HK-2 (cell line): ENCODE data around the gene FAM210A.
A peak's percentile ranks its signal among the peaks of the same experiment; 100 is the strongest.
"Not testable (repeated sequence)": the region's sequence is repeated elsewhere in the genome, so short reads cannot be mapped to it uniquely, and the experiment has no call there.

Experiments
- DNase-seq: peaks from one replicate; pipeline ENCODE4 v3.0.0-alpha.2; 2018; ENCODE audit not compliant: unreplicated experiment

Gene FAM210A

DNA sequence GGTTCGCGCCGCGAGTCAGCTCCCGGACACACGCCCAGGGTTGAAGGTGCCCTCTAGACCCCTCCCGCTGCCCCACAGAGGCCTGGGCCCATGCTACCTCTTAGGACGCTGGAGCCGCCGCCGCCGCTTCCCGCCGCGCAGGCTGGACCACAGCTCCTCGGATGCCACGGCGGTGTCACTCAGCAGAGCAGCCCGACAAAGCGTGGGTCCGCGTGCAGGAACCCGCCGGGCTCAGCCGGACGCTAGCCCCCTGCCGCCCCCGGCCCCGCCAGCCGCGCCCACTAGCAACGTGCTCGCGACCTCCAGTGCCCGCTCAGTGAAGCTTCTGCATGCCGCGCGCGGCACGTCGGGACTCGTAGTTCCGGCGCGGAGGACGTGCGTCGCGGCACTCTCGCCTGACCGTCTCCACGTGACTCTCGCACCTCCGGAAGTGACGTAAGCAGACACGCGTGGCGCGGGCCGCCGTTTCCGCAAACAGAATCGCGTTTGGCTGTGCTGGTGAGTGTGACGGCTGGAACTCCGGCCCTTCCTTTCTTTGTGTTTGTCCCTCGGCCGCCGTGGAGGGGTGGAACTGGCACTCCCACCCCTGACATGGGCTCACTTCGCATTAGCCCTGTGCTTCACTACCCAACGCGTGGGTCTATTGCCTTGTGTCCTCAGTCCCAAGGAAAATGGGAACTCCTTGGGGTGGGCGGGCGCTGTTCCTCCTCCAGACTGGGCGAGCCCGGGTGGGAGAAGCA lies at the start of gene FAM210A, which contains the start of gene RNMT:
FAM210A (minus strand) TSS at position 327 of the 740 bp plus-strand sequence. CDS start 44,481 bp downstream, outside the sequence.
RNMT (plus strand) TSS at position 442 of the 740 bp plus-strand sequence. CDS start 4,845 bp downstream, outside the sequence.
- peak; percentile 91 for DNase-seq

GRCh38 chr18:13775058-13775457 lies 48.7 kb upstream of the FAM210A start:
- DNase-seq = no peak

DNA sequence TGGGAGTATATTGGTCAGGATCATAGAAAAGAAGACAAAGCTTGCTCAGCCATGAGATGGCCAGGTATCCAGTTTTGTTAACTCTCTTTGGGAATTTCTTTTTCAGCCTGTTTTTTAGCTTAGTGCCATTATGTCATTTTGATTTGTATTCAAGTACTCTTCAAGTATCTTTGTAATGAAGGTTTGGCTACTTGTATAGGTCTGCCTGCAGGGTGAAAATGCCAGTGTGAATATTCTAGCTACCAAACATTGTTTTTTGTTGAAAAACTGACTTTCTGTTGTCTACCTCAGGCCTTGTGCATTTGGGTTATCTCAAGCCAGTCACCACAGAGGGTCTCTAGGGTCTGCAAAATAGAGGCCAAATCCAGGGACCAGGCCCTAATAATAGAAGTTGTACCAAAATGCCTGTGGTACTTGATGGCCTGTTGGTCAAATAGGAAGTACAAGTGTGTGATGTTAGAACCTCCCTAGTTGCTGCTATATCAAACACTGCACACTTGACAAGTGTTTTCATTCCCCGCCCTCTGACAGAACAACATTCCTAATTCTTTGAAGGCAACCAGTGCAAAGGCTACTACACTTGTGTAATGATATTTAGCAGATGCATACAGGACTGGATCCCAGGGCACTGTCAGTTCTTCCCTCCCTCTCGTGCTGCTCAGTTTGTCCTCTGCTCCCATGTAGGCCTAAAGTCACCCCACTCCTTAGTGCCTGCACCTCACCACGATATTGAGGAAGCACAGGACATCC lies 36.5 kb upstream of the FAM210A start:
- no peak for DNase-seq

- no peak for DNase-seq
These were observed 33.7 kb upstream of the FAM210A start for GRCh38 chr18:13760047-13760446.

- DNase-seq = no peak
These were observed 32.3 kb upstream of the FAM210A start for GRCh38 chr18:13758622-13759021.

DNA sequence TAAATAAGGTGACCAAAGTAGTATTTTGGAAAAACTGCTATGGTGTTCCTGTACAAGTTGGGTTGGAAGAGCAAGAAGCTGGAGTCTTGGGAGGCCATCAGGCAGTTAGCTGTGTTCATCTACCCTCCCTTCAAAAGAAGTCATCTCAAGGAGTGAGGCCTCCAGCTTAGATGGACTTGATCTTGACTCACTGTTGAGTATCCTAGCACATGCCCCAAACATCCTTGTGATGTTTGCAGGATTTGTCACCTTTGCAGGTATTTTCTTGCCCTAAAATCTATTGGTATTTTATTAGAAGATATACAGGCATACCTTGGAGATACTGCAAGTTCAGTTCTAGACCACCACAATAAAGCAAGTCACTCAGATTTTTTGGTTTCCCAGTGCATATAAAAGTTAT lies 30.3 kb upstream of the FAM210A start:
- no peak for DNase-seq

DNA sequence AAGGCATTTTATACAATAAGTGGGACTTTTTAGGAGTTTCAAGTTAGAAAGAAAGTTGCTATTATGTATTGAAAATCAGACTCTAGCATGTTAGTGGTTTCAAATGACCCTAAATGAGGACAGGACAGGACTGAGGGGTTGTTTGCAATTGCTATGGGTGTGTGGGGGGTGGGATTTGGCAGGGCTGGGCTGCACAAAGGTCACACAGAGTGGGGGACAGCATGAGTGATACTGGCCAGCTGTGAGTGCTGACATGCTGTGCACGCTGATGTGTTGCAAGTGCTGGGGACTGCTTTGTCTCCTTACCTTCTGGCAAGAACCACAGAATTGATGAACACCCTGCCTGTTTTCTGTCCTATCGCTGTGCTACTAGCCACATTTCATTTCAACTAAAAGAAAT lies 29.9 kb upstream of the FAM210A start:
- no peak for DNase-seq

- not testable (repeated sequence) for DNase-seq
These were observed 25.2 kb upstream of the FAM210A start for GRCh38 chr18:13751599-13751998.

- no peak for DNase-seq
These were observed 20.3 kb upstream of the FAM210A start for GRCh38 chr18:13746633-13747032.

DNA sequence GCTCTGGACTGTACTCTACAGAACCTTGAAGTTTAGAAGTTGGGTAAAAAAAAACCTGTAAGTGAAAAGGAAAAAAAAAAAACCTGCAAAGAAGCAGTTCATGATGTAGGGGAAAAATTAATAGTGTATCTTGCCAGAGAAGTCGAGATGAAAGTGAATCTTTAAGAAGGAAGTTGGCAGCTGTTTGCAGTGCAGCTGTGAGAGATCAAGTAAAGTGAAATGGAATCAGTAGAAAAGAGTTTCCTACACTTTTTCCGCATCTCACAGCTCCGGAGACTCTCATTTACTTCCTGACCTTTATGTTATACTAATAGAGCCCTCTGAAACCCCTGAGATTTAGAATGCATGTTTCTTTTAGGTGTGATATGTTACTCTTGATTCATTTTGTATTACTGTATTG lies 19.3 kb upstream of the FAM210A start:
- DNase-seq = no peak

DNA sequence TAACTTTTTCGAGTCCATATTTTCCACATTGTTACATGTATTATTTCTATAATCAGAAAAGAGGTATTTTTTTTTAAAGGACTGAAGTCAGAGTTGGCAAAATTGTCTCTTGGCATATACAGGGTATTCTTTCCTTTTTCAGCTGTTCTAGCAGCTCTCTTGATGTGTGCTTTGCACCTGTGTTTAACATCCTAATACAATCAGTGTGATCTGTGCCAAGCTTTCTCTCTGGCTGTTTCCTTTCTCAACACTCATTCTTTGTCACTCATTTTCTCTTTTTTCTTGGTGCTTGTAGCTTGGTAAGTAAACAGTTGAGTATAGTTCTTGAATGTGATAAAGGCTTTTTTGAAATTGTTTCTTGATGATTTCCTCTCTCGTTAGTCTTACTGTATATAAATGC lies 9.3 kb upstream of the FAM210A start:
- DNase-seq = no peak

DNA sequence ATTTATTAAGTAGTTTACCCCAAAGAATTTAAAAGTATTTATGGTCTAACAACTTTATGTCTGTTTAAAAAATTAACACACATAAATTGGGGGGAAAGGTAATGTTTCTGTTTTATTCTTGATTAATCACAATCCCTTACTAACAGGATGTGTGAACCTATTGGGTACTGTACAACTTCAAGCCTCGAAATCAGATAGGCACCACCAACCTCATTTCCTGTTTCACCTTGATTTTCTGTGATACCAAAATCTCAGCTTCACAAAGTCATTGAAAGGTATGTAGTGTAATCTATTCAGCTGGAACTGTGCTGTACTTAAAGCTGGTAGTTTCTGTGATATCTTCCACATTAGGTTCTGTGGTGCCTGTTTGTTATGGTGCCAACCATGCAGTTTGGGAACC lies 4.1 kb upstream of the FAM210A start:
- no peak for DNase-seq

- DNase-seq = peak; percentile 43
These were observed 594 bp upstream of the FAM210A start for GRCh38 chr18:13726972-13727331.

GRCh38 chr18:13725566-13726231 lies 659 bp downstream of the FAM210A start:
- no peak for DNase-seq

DNA sequence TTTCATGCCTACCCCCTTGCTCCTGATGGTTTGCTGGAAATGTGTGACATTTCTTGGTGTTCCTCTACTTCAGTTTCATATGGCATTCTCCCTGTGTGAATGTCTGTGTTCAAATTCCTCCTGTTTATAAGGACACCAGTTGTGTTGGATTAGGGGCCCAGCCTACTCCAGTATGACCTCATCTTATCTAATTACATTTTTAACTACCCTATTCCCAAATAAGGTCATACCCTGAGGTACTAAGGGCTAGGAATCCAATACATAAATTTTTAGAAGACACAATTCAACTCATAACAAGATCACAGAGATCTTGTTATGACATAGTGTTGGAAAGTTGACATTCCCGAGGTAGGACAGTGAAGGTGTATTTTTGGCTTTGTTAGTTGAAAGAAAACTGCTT lies 5.5 kb downstream of the FAM210A start:
- no peak for DNase-seq

- no peak for DNase-seq
These were observed 6.2 kb downstream of the FAM210A start for GRCh38 chr18:13720123-13720522.

DNA sequence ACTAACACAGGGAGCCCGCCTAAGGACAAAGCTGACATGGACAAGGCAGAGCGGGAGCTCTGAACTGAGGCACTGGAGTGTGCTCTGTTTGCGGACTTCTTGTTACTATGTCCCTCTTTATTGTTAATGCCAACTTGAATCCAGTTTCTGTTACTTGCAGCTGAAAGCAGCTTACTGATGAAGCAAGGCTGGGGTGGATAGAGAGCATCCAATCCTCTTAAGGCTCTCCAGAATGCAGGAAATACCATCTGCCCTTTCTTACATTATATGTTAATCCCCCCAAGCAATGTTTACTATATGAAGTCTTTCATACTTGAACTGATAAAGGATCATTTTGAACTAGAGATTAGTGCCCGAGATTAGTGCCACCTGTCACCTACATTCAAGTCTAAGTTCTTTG lies 9.4 kb downstream of the FAM210A start:
- DNase-seq = no peak

DNA sequence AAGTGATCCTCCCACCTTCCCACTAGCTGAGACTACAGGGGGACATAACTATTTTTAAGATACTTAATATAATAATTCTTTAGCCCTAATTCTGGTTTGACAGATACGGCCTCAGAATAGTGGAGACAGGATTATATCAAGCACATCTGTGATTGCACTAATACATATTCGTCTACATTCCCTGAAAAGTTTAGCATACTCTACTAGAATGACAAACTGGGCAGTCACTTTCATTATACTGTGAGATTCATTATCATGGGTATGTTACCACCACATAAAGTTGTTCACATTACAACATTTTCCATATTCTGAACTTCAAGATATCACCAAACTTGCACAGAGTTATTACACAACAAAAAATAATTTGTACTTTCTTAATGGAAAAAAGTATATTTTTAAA lies 11.0 kb downstream of the FAM210A start:
- no peak for DNase-seq

DNA sequence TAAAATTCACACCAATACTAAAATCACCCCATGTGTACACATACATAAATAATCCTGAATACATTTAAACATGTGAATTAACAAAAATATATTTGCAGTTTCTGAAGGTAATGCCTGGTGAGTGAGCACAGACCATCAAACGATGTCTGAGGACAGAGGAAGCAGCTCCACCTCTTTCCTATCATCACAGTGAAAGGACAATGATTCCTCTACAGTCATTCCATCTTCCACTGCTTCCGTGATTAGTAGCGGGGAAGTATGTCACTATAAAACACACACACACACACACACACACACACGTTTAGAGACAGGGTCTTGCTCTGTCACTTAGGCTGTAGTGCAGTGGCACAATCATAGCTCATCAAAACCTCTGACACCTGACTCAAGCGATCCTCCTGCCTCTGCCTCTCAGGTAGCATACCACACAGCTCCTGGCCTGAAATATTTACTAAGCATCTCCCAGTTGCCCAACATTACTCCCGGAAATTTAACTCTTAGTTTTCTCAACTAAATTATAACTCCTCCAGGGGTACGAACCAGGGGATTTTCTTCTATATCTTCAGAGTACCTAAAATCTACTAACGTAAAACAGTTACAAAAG lies 12.8 kb downstream of the FAM210A start:
- DNase-seq = no peak

DNA sequence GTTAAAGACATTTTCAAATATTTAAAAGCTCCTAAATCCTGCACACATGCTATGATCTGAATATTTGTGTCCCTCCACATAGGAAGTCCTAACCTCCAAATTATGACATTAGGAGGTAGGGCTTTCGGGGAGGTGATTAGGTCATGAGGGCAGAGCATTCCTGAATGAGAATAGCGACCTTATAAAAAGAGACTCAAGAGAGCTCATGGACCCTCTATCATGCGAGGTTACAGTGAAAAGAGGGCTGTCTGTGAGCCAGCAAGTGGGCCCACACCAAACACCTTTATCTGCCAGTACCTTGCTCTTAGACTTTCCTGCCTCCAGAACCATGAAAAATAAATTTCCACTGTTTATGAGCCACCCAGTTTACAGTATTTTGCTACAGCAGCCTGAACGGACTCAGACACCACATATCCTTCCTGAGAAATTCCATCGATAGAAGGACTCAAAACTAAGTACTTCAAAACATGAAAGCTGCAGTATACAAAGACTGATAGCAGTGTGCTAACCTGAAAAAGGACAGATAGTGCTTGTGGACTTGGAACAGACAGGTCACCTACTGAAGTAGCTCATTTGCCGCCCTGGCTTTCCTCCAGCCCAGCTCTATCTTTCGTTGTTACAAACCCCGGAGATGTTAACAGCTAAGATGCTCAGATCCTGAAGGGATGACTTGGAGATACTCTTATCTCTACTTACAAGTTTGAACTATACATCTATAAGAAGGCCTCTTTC lies 13.8 kb downstream of the FAM210A start:
- no peak for DNase-seq

GRCh38 chr18:13710414-13710831 lies 15.9 kb downstream of the FAM210A start:
- DNase-seq = peak; percentile 33

GRCh38 chr18:13703899-13704298 lies 22.5 kb downstream of the FAM210A start:
- DNase-seq = no peak
